Activated naive CD8-positive, alpha-beta T cell treated with anti-CD3 and anti-CD28 coated beads, Interleukin-2, amount 50 U/mL, for 24 hours (primary cell): ENCODE results near the gene SLC1A3.
A peak's percentile ranks its signal among the peaks of the same experiment; 100 is the strongest.

Experiments used
- ATAC-seq: fragments of 150-1000 bp; cut with Tn5 transposase; one replicate; pipeline ENCODE4 v1.10.0; 2021
- DNase-seq: peaks from one replicate; pipeline ENCODE4 v3.0.0; 2021
- H3K27ac Mint-ChIP-seq: one replicate; pipeline ENCODE4 v1.8.0; 2021; ENCODE audit warnings: mild to moderate bottlenecking, mixed read lengths
- H3K27me3 Mint-ChIP-seq: one replicate; pipeline ENCODE4 v1.8.0; 2021; ENCODE audit warnings: mixed read lengths
- H3K36me3 Mint-ChIP-seq: one replicate; pipeline ENCODE4 v1.8.0; 2021; ENCODE audit warnings: low read depth, mixed read lengths
- H3K4me1 Mint-ChIP-seq: one replicate; pipeline ENCODE4 v1.8.0; 2021; ENCODE audit warnings: mixed read lengths
- H3K4me3 Mint-ChIP-seq: one replicate; pipeline ENCODE4 v1.8.0; 2021; ENCODE audit warnings: mild to moderate bottlenecking, moderate library complexity, mixed read lengths
- H3K9me3 Mint-ChIP-seq: one replicate; pipeline ENCODE4 v1.8.0; 2021; ENCODE audit warnings: mixed read lengths

The SLC1A3 gene

GRCh38 chr5:36611520-36612274, 5.3 kb downstream of the SLC1A3 start:
- H3K9me3 Mint-ChIP-seq = no peaks in the 10 kb centered on the region
- no peaks in the 10 kb centered on the region for H3K36me3 Mint-ChIP-seq
- H3K27ac Mint-ChIP-seq = no peak overlapping the region
- no peak for ATAC-seq
- peaks cover 7% of the 10 kb centered on the region for H3K4me1 Mint-ChIP-seq
- no peak overlapping the region for H3K4me3 Mint-ChIP-seq
- no peak for DNase-seq
- H3K27me3 Mint-ChIP-seq = peaks cover 46% of the 10 kb centered on the region

- Mint-ChIP-seq H3K27ac (no peak overlapping the region), H3K27me3 (peaks cover 33% of the 10 kb centered on the region), H3K9me3 (no peaks in the 10 kb centered on the region), H3K4me1 (no peaks in the 10 kb centered on the region), H3K36me3 (no peaks in the 10 kb centered on the region), H3K4me3 (no peak overlapping the region)
- no peak for DNase-seq
- ATAC-seq = no peak
These were observed 6.8 kb downstream of the SLC1A3 start for GRCh38 chr5:36613241-36613640.

- peak; percentile 20 for ATAC-seq
These were observed 7.6 kb downstream of the SLC1A3 start for GRCh38 chr5:36613771-36614656.

GRCh38 chr5:36614657-36615308, 8.4 kb downstream of the SLC1A3 start:
- Mint-ChIP-seq H3K4me1 (no peaks in the 10 kb centered on the region), H3K9me3 (no peaks in the 10 kb centered on the region), H3K27ac (no peak overlapping the region), H3K36me3 (no peaks in the 10 kb centered on the region), H3K4me3 (no peak overlapping the region), H3K27me3 (peaks cover 22% of the 10 kb centered on the region)
- DNase-seq = no peak
- ATAC-seq = no peak

More at GRCh38 chr5:36613771-36614656, 7.6 kb downstream of the SLC1A3 start:
- Mint-ChIP-seq H3K27me3 (peaks cover 27% of the 10 kb centered on the region), H3K36me3 (no peaks in the 10 kb centered on the region), H3K27ac (no peak overlapping the region), H3K4me1 (no peaks in the 10 kb centered on the region), H3K4me3 (no peak overlapping the region), H3K9me3 (no peaks in the 10 kb centered on the region)
- DNase-seq = no peak

- Mint-ChIP-seq H3K27me3 (peaks cover 9% of the 10 kb centered on the region), H3K27ac (no peak overlapping the region), H3K36me3 (no peaks in the 10 kb centered on the region), H3K4me1 (no peaks in the 10 kb centered on the region), H3K9me3 (no peaks in the 10 kb centered on the region), H3K4me3 (no peak overlapping the region)
- ATAC-seq = no peak
- DNase-seq = no peak
These were observed 12.7 kb downstream of the SLC1A3 start for GRCh38 chr5:36619012-36619635.

- H3K36me3 Mint-ChIP-seq = no peaks in the 10 kb centered on the region
- no peak overlapping the region for H3K27ac Mint-ChIP-seq
- H3K4me1 Mint-ChIP-seq = no peaks in the 10 kb centered on the region
- DNase-seq = no peak
- ATAC-seq = no peak
- no peaks in the 10 kb centered on the region for H3K9me3 Mint-ChIP-seq
- H3K4me3 Mint-ChIP-seq = no peak overlapping the region
- peaks cover 13% of the 10 kb centered on the region for H3K27me3 Mint-ChIP-seq
These were observed 15.6 kb downstream of the SLC1A3 start for GRCh38 chr5:36621985-36622384.

GRCh38 chr5:36623832-36624231, 17.4 kb downstream of the SLC1A3 start:
- Mint-ChIP-seq H3K36me3 (no peaks in the 10 kb centered on the region), H3K4me1 (no peaks in the 10 kb centered on the region), H3K27me3 (peaks cover 16% of the 10 kb centered on the region), H3K9me3 (no peaks in the 10 kb centered on the region), H3K4me3 (no peak overlapping the region), H3K27ac (no peak overlapping the region)
- ATAC-seq (no peak), DNase-seq (no peak)

GRCh38 chr5:36624277-36624676, 17.9 kb downstream of the SLC1A3 start:
- Mint-ChIP-seq H3K4me3 (no peak overlapping the region), H3K27me3 (peaks cover 16% of the 10 kb centered on the region), H3K36me3 (no peaks in the 10 kb centered on the region), H3K27ac (no peak overlapping the region), H3K9me3 (no peaks in the 10 kb centered on the region), H3K4me1 (no peaks in the 10 kb centered on the region)
- DNase-seq (no peak), ATAC-seq (no peak)

- no peak for ATAC-seq
- no peak for DNase-seq
- H3K4me3 Mint-ChIP-seq = no peak overlapping the region
- H3K36me3 Mint-ChIP-seq = no peaks in the 10 kb centered on the region
- H3K4me1 Mint-ChIP-seq = peaks cover 5% of the 10 kb centered on the region
- H3K27ac Mint-ChIP-seq = no peak overlapping the region
- peaks cover 27% of the 10 kb centered on the region for H3K27me3 Mint-ChIP-seq
- H3K9me3 Mint-ChIP-seq = no peaks in the 10 kb centered on the region
These were observed 22.3 kb downstream of the SLC1A3 start for GRCh38 chr5:36628695-36629094.

- Mint-ChIP-seq H3K4me1 (peaks cover 5% of the 10 kb centered on the region), H3K4me3 (no peak overlapping the region), H3K36me3 (no peaks in the 10 kb centered on the region), H3K9me3 (no peaks in the 10 kb centered on the region), H3K27me3 (peaks cover 28% of the 10 kb centered on the region), H3K27ac (no peak overlapping the region)
- DNase-seq (no peak), ATAC-seq (no peak)
These were observed 23.3 kb downstream of the SLC1A3 start for GRCh38 chr5:36629729-36630128.

- H3K27ac Mint-ChIP-seq = no peak overlapping the region
- H3K9me3 Mint-ChIP-seq = no peaks in the 10 kb centered on the region
- H3K4me3 Mint-ChIP-seq = no peak overlapping the region
- ATAC-seq (no peak), DNase-seq (no peak)
- H3K4me1 Mint-ChIP-seq = peaks cover 5% of the 10 kb centered on the region
- peaks cover 28% of the 10 kb centered on the region for H3K27me3 Mint-ChIP-seq
- H3K36me3 Mint-ChIP-seq = no peaks in the 10 kb centered on the region
These were observed 24.1 kb downstream of the SLC1A3 start for GRCh38 chr5:36630201-36631145.

- H3K4me1 Mint-ChIP-seq = peaks cover 5% of the 10 kb centered on the region
- ATAC-seq (no peak), DNase-seq (no peak)
- H3K9me3 Mint-ChIP-seq = no peaks in the 10 kb centered on the region
- H3K27ac Mint-ChIP-seq = no peak overlapping the region
- H3K36me3 Mint-ChIP-seq = no peaks in the 10 kb centered on the region
- no peak overlapping the region for H3K4me3 Mint-ChIP-seq
- peaks cover 25% of the 10 kb centered on the region for H3K27me3 Mint-ChIP-seq
These were observed 24.7 kb downstream of the SLC1A3 start for GRCh38 chr5:36631154-36631553.

- H3K4me1 Mint-ChIP-seq = peaks cover 5% of the 10 kb centered on the region
- DNase-seq (no peak), ATAC-seq (peak; percentile 36)
These were observed 25.4 kb downstream of the SLC1A3 start for GRCh38 chr5:36631620-36632362.

More at GRCh38 chr5:36631620-36632362, 25.4 kb downstream of the SLC1A3 start:
- H3K4me3 Mint-ChIP-seq = no peak overlapping the region
- H3K27me3 Mint-ChIP-seq = peaks cover 22% of the 10 kb centered on the region
- no peaks in the 10 kb centered on the region for H3K9me3 Mint-ChIP-seq
- no peak overlapping the region for H3K27ac Mint-ChIP-seq
- H3K36me3 Mint-ChIP-seq = no peaks in the 10 kb centered on the region
